Astrocyte of the cerebellum (primary cell): ENCODE measurements around the gene DUSP23.

Source experiments
- DNase-seq: peaks from one replicate; pipeline ENCODE4 v3.0.0-alpha.2; 2011; ENCODE audit warnings: low read depth
- H3K4me3 ChIP-seq: 2 replicates; pipeline ENCODE4 v1.5.1; 2011; ENCODE audit warnings: mild to moderate bottlenecking, low read depth, low read length, moderate library complexity
- in situ Hi-C: cut with HindIII; loops from 2 replicates; pipeline ENCODE4 v1.10.0; 2017; ENCODE audit warnings: low sequenced_read_pairs
- TF ChIP-seq, protein P1 (sequence below): IDR thresholded peaks from 2 replicates; pipeline ENCODE4 v1.5.1; 2012; ENCODE audit warnings: low read length, low read depth, moderate library complexity, mild to moderate bottlenecking; ENCODE audit errors: missing control alignments

Gene DUSP23

DNA sequence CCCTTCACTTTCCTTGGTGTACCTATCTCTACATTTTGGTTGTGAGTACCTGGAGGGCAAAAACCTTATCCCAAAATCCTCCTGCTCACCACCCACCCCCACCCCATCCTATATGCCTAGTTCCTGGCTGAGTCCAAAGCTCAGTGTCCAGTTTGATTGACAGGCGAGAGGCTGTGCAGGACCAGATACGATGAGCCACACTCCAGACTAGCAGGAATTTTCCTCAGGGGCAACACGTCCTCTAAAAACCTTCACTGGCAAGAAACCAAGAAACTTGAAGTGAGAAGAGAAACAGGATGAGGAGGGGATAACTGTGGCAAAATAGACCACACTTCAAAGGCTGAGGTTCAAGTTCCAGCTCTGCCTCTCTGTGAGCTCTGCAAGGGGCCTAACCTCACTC is 44.8 kb downstream of the DUSP23 start:
- in situ Hi-C loops, result no loop called here
- TF ChIP-seq, protein P1, sequence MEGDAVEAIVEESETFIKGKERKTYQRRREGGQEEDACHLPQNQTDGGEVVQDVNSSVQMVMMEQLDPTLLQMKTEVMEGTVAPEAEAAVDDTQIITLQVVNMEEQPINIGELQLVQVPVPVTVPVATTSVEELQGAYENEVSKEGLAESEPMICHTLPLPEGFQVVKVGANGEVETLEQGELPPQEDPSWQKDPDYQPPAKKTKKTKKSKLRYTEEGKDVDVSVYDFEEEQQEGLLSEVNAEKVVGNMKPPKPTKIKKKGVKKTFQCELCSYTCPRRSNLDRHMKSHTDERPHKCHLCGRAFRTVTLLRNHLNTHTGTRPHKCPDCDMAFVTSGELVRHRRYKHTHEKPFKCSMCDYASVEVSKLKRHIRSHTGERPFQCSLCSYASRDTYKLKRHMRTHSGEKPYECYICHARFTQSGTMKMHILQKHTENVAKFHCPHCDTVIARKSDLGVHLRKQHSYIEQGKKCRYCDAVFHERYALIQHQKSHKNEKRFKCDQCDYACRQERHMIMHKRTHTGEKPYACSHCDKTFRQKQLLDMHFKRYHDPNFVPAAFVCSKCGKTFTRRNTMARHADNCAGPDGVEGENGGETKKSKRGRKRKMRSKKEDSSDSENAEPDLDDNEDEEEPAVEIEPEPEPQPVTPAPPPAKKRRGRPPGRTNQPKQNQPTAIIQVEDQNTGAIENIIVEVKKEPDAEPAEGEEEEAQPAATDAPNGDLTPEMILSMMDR, result no peak
- H3K4me3 ChIP-seq, result no peak overlapping the region

DNA sequence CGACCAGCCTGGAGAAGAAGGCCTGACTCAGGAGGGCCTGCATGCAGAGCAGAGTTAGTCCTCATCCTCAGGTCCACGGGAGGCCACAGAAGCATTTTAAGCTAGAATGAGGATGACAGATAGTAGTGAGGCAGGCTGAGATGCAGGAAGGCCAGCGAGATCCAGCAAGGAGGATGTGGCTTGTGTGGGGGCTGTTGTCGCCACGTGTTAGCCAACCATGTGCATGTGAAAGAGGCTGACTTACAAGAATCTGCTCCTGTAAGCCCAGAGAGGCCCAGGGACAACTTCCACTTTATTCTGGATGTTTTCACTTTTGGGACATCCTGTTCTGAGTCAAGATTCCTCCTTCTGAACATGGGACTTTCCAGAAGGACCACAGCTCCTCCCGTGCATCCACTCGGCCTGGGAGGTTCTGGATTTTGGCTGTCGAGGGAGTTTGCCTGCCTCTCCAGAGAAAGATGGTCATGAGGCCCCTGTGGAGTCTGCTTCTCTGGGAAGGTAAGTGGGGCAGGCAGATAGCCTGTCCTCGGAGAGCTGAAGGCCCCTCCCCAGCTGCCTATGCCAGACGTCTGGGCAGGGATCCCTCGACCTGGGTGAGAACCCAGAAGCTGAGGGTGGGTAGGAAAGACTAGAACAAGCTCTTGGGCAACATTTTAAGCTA is 45.8 kb downstream of the DUSP23 start, which contains the start of gene SLAMF8:
Gene SLAMF8, plus strand, starts transcription at position 433 of the 661 bp plus-strand sequence. Its CDS starts 26 bp downstream, at position 459.
- H3K4me3 ChIP-seq, result no peak within 1 kb of the TSS
- DNase-seq, result no peak
- in situ Hi-C loops, result no loop called here
- TF ChIP-seq, protein P1, result no peak

More for the DNA sequence above, 44.8 kb downstream of the DUSP23 start:
- DNase-seq, result peak; percentile 8

DNA sequence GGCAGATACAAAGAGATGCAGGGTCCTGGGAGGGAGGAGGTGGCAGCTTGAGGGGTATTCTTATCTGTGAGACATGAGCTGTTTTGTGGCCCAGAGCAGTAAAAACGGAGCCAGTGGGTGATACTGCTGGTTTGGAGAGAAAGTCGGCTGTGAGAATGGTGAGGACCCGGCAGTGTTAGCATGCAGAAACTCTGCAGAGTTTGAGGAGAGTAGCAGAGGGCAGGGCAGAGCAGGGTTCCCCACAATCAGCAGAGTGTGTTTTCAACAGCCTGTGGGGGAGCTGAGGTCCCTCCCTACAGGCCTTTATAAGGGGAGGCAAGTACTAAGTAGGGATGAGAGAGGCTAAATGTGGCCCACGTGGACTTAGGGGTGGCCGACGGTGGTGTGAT is 46.3 kb downstream of the DUSP23 start:
- DNase-seq, result no peak
- TF ChIP-seq, protein P1, result no peak
- H3K4me3 ChIP-seq, result no peak overlapping the region
- in situ Hi-C loops, result no loop called here

DNA sequence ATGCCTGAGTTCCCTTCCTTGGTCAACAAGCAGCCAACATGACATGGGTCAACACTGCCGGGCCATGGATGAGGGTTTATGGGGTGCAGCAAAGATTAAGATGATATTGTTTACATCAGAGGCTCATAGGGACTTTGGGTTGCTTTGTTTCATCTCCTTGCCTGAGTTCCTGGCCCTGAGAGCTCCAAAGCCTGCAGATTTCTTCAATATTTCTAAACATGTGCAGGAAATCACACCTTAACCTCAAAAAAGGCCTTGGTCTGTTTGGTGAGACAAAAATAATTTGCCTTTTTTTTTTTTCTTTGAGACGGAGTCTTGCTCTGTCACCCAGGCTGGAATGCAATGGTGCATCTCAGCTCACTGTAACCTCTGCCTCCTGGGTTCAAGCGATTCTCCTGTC is 46.8 kb downstream of the DUSP23 start:
- TF ChIP-seq, protein P1, result no peak
- in situ Hi-C loops, result no loop called here
- no peak overlapping the region for H3K4me3 ChIP-seq
- DNase-seq, result no peak

DNA sequence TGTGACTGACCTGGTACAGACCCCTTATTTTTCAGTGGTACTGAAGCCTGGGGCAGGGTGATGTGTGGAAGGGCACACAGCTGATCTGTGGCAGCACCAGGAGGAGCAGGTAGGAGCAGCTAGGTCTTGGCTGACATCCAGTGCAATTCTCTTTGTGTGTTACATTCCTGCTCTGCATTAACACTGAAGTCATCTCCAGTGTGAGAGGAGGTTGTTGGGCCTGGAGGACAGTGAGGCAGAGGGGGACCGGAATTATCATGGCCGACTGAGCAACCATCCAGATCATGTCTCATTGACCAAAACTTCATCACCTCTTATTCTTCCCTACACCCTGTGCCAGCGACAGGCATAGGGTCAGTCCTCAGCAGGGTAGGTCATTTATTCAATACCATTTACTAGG is 47.4 kb downstream of the DUSP23 start:
- in situ Hi-C loops, result no loop called here
- no peak for DNase-seq
- no peak overlapping the region for H3K4me3 ChIP-seq
- TF ChIP-seq, protein P1, result no peak

DNA sequence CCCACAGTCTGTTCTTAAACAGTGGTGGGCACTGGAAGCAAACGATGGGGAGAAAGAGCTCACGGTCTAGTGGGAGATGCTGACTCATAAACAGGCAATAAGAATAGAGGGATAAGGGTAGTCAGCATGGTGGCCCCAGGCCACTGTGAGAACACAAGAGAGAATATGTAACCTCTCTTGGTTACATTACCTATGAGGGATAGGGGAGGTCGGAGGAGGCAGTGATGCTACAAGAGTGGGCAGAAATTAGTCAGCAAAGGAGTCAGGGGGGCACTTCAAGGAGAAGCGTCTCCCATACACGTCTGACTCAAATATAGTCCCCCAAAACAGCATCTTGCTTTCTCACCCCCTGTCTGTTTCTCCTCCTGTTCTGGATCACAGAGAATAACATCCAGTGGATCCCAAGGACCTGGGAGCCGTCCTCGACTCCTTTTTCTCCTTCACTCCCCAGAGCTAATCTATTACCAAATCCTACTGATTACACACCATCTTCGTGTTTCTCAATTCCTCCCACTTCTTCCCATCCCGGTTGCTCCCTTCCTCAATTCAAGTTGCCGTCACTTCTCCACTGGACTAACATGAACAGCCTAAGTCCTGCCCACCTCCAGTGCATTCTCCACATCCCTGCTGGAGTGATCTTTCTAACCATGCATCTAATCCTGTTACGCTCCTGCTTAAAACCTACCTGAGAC is 48.0 kb downstream of the DUSP23 start:
- in situ Hi-C loops, result no loop called here
- no peak for DNase-seq
- no peak overlapping the region for H3K4me3 ChIP-seq
- TF ChIP-seq, protein P1, result no peak
